ENCODE results near the gene CFAP77. TPM values are rescaled to one million over a fixed set of nuclear protein-coding genes. Genes with fewer than 3 reads are reported as not detected.

The CFAP77 gene
- total and polyA plus RNA-seq, 2 of the 4 experiments (the other 2 are of a cell fraction): not detected

- Histone ChIP-seq H3K9ac (ENCODE audit: low read depth, low read length) (no peak overlapping the region), H4K91ac (ENCODE audit: insufficient read depth, low read depth, low read length) (no peak overlapping the region), H3K18ac (ENCODE audit: low read depth, low read length) (no peak overlapping the region), H3K23ac (ENCODE audit: low read depth, low read length) (no peak overlapping the region), H3K9me1 (ENCODE audit: insufficient read depth, low read length) (no peaks in the 10 kb centered on the region), H4K20me1 (ENCODE audit: insufficient read depth, low read length) (no peaks in the 10 kb centered on the region), H3K27me3 (ENCODE audit: control insufficient read depth, insufficient read depth, low read length) (peaks cover 27% of the 10 kb centered on the region), H4K5ac (ENCODE audit: low read depth, low read length) (no peak overlapping the region), H3K4me3 (ENCODE audit: insufficient read depth, low read depth, low read length) (no peak overlapping the region), H3K4me2 (ENCODE audit: low read depth, low read length) (no peak overlapping the region), H3K79me1 (ENCODE audit: low read depth in 1 of 2, low read length in 2 of 2) (no peaks in the 10 kb centered on the region), H3K4ac (ENCODE audit: low read depth, low read length) (no peak overlapping the region), H3K36me3 (ENCODE audit: control insufficient read depth, insufficient read depth, low read length) (no peaks in the 10 kb centered on the region), H2BK5ac (ENCODE audit: low read depth, low read length, poor library complexity, severe bottlenecking) (no peak overlapping the region), H2BK120ac (ENCODE audit: low read depth, low read length) (no peak overlapping the region), H3K9me3 (ENCODE audit: control insufficient read depth, insufficient read depth, low read length) (no peaks in the 10 kb centered on the region), H3K27ac (ENCODE audit: insufficient read depth, low read length) (no peak overlapping the region), H2AK5ac (ENCODE audit: low read depth, low read length) (no peak overlapping the region), H3K14ac (replicated peaks; ENCODE audit: low read depth, low read length) (no peak overlapping the region), H3K56ac (ENCODE audit: extremely low read depth, insufficient read depth, low read length) (no peak overlapping the region), H4K8ac (ENCODE audit: low read depth in 2 of 2, low read length in 2 of 2) (no peak overlapping the region), H2BK20ac (ENCODE audit: low read depth, low read length) (no peak overlapping the region), H2BK15ac (ENCODE audit: low read depth, low read length) (no peak overlapping the region), H2AK9ac (replicated peaks; ENCODE audit: low read depth, low read length, poor library complexity) (no peak overlapping the region), H3K4me1 (ENCODE audit: control insufficient read depth, insufficient read depth, low read length) (no peaks in the 10 kb centered on the region), H2AFZ (replicated peaks; ENCODE audit: low read length, poor library complexity) (no peak overlapping the region)
- BruUV-seq (replicated peaks): no TSS peak
- DNase-seq (no peak), ATAC-seq (ENCODE audit: low read depth) (no peak)
- dilution Hi-C loops (cut with HindIII; ENCODE audit: low sequenced_read_pairs, unreplicated experiment): no loop called here
- WGBS, 2 experiments (ENCODE audit: extremely low coverage in 2 of 2, insufficient read length in 1 of 2): 76% methylated on average over 4 of the region's 8 CpGs; no CpG with 5 or more reads in 1 of the 2 experiments
- CTCF ChIA-PET: interaction anchor here (0.9 kb wide), 1 partner anchor 31 kb away, joined by 3 read pairs; no protein-coding TSS in a partner anchor
- intact Hi-C loops (cut with micrococcal nuclease): no loop called here
- POLR2A ChIA-PET (ENCODE audit: unreplicated experiment): no interaction called here
- in situ Hi-C loops (cut with MboI; ENCODE audit: low sequenced_read_pairs): no loop called here
- no peak for TF ChIP-seq RAD21 (IDR thresholded peaks at IDR 0.05; ENCODE audit: low read length)
- no peak for TF ChIP-seq NFE2L2 (IDR thresholded peaks at IDR 0.05; ENCODE audit: low read depth, low read length)
- TF ChIP-seq, protein P1, sequence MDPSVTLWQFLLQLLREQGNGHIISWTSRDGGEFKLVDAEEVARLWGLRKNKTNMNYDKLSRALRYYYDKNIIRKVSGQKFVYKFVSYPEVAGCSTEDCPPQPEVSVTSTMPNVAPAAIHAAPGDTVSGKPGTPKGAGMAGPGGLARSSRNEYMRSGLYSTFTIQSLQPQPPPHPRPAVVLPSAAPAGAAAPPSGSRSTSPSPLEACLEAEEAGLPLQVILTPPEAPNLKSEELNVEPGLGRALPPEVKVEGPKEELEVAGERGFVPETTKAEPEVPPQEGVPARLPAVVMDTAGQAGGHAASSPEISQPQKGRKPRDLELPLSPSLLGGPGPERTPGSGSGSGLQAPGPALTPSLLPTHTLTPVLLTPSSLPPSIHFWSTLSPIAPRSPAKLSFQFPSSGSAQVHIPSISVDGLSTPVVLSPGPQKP (IDR thresholded peaks at IDR 0.05; ENCODE audit: borderline replicate concordance, low read depth, low read length): no peak
- no peak for TF ChIP-seq CEBPB (IDR thresholded peaks at IDR 0.05; ENCODE audit: low read depth, low read length)
- no peak for TF ChIP-seq RCOR1 (IDR thresholded peaks at IDR 0.05; ENCODE audit: insufficient replicate concordance, low read length)
- TF ChIP-seq POLR2A (IDR thresholded peaks at IDR 0.05; ENCODE audit: low read depth, low read length): no peak
- TF ChIP-seq MXI1 (IDR thresholded peaks at IDR 0.05; ENCODE audit: borderline replicate concordance, low read depth, low read length): no peak
- no peak for TF ChIP-seq SMC3 (IDR thresholded peaks at IDR 0.05; ENCODE audit: low read depth, low read length)
- no peak for TF ChIP-seq RFX5 (IDR thresholded peaks at IDR 0.05; ENCODE audit: low read depth, low read length)
- no peak for TF ChIP-seq MAFK (IDR thresholded peaks at IDR 0.05; ENCODE audit: low read depth, low read length)
- TF ChIP-seq MAZ (IDR thresholded peaks at IDR 0.05; ENCODE audit: borderline replicate concordance, low read depth, low read length): no peak
- TF ChIP-seq FOS (IDR thresholded peaks at IDR 0.05; ENCODE audit: low read depth, low read length): no peak
- TF ChIP-seq, protein P2, sequence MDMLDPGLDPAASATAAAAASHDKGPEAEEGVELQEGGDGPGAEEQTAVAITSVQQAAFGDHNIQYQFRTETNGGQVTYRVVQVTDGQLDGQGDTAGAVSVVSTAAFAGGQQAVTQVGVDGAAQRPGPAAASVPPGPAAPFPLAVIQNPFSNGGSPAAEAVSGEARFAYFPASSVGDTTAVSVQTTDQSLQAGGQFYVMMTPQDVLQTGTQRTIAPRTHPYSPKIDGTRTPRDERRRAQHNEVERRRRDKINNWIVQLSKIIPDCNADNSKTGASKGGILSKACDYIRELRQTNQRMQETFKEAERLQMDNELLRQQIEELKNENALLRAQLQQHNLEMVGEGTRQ (IDR thresholded peaks at IDR 0.05; ENCODE audit: low read depth, low read length): no peak
- no peak for TF ChIP-seq CTCF (conservative IDR thresholded peaks at IDR 0.05; ENCODE audit: low read depth, low read length)
- no peak for TF ChIP-seq CHD1 (IDR thresholded peaks at IDR 0.05; ENCODE audit: low read depth, low read length)
Measured at GRCh38 chr9:132541051-132541450, 131.0 kb downstream of the CFAP77 start.
